Motor neuron (in vitro differentiated cells): ENCODE data around the gene FSHR. TPM values are rescaled to one million over a fixed set of nuclear protein-coding genes. Genes with fewer than 3 reads are reported as not detected.

ENCODE experiments used
- ATAC-seq, 8 experiments: fragments of 200-7000 bp; cut with Tn5 transposase; replicated peaks in 6 of 8; 2 replicates each; pipeline ENCODE4 v1.8.0; 2021; ENCODE audit warnings: mild to moderate bottlenecking in 8 of 8, moderate library complexity in 8 of 8
- H3K27ac ChIP-seq, 2 donors: fragments of 250-450 bp; sonication (Bioruptor Pico); 2 replicates each; pipeline ENCODE4 v1.9.0; 2021; ENCODE audit warnings: antibody characterized with exemption in 2 of 2, mild to moderate bottlenecking in 2 of 2, moderate library complexity in 1 of 2
- H3K4me1 ChIP-seq, 2 donors: fragments of 250-450 bp; sonication (Bioruptor Pico); replicated peaks in 1 of 2; 2 replicates each; pipeline ENCODE4 v1.6.1; 2021; ENCODE audit warnings: antibody characterized with exemption in 2 of 2, mild to moderate bottlenecking in 2 of 2, moderate library complexity in 1 of 2
- H3K4me3 ChIP-seq, 5 donors: fragments of 250-450 bp; sonication (Bioruptor Pico); 2 replicates each; pipeline ENCODE4 v1.9.0; 2021; ENCODE audit warnings: antibody characterized with exemption in 5 of 5, mild to moderate bottlenecking in 5 of 5, moderate library complexity in 4 of 5
- WGBS, 10 experiments: fragments of 450-650 bp; shearing (Covaris generic); methylation state at CpG; one replicate each; pipeline ENCODE4 v1.0.0; 2022; 5-methylcytosine and 5-hydroxymethylcytosine counted together
- in situ Hi-C, 9 experiments: fragments of 400-800 bp; cut with MboI; loops; one replicate each; pipeline ENCODE4 v1.15.0; 2021; ENCODE audit warnings: low sequenced_read_pairs in 9 of 9, low pct_unique_long_range_greater_than_20kb in 2 of 9; ENCODE audit not compliant: unreplicated experiment in 9 of 9
- total RNA-seq, 8 experiments: library from RNA; unstranded; fragments of 300-600 nt; gene quantifications; 2 replicates each; pipeline versions ENCODE4 v1.2.3 to v1.2.4, GENCODE V29; 2022

FSHR gene
- total RNA-seq, 8 experiments from 2014 or later: 0.05 to 0.31 (median 0.17) TPM; not detected in 4

- no peak overlapping the region for H3K27ac ChIP-seq
- in situ Hi-C loops: loop anchor here in 1 of 9 experiments (25.0 kb wide), 1 partner anchor 102 kb away; no protein-coding TSS in a partner anchor
- H3K4me1 ChIP-seq: peaks cover 0 to 4% of the 10 kb centered on the region in 2 donors
- peak in 3 of 8 experiments; percentile 23 to 64 (median 55) for ATAC-seq
- no peak overlapping the region for H3K4me3 ChIP-seq
- 0 to 86% (median 57%) methylated on average over 1 of the region's 1 CpG; no CpG with 5 or more reads in 1 of the 10 experiments for WGBS, 10 experiments
Measured at GRCh38 chr2:48914477-48915089, 239.7 kb downstream of the FSHR start.
